Glutamatergic neuron (in vitro differentiated cells): ENCODE data around the gene CAVIN3. TPM values are rescaled to one million over a fixed set of nuclear protein-coding genes. Genes with fewer than 3 reads are reported as not detected.

Experiments
- DNase-seq: peaks from one replicate; pipeline ENCODE4 v3.0.0; 2022
- H3K27ac Mint-ChIP-seq: one replicate; pipeline ENCODE4 v1.8.0; 2020; ENCODE audit warnings: mild to moderate bottlenecking, mixed read lengths, inconsistent platforms; ENCODE audit not compliant: unreplicated experiment
- H3K27me3 Mint-ChIP-seq: one replicate; pipeline ENCODE4 v1.8.0; 2020; ENCODE audit warnings: mild to moderate bottlenecking, moderate library complexity, mixed read lengths, inconsistent platforms; ENCODE audit not compliant: unreplicated experiment
- H3K36me3 Mint-ChIP-seq: one replicate; pipeline ENCODE4 v1.8.0; 2020; ENCODE audit warnings: mild to moderate bottlenecking, mixed read lengths, inconsistent platforms; ENCODE audit not compliant: unreplicated experiment
- H3K4me1 Mint-ChIP-seq: one replicate; pipeline ENCODE4 v1.8.0; 2020; ENCODE audit warnings: mild to moderate bottlenecking, low read depth, mixed read lengths, inconsistent platforms; ENCODE audit not compliant: unreplicated experiment
- H3K4me3 Mint-ChIP-seq: one replicate; pipeline ENCODE4 v1.8.0; 2020; ENCODE audit warnings: mild to moderate bottlenecking, mixed read lengths, inconsistent platforms; ENCODE audit not compliant: unreplicated experiment
- H3K9me3 Mint-ChIP-seq: one replicate; pipeline ENCODE4 v1.8.0; 2020; ENCODE audit warnings: mild to moderate bottlenecking, moderate library complexity, mixed read lengths, inconsistent platforms; ENCODE audit not compliant: unreplicated experiment
- CTCF ChIP-seq: fragments of 200-600 bp; sonication (generic); IDR thresholded peaks from one replicate; pipeline ENCODE4 v1.5.0; 2021; ENCODE audit not compliant: partially characterized antibody, unreplicated experiment
- total RNA-seq: library from RNA; stranded (reverse); fragmentation: NEBNext Ultra II Directional; extraction: Animal tissue kit (Norgen Biotek cat#: 25700); gene quantifications from one replicate; pipeline ENCODE4 v1.2.1, GENCODE V29; 2021; ENCODE audit not compliant: unreplicated experiment

CAVIN3 gene
- total RNA-seq, 1 donor from 2014 or later: 5.9 TPM

GRCh38 chr11:6269994-6270393 lies 50.3 kb downstream of the CAVIN3 start:
- DNase-seq: no peak
- no peaks in the 10 kb centered on the region for H3K9me3 Mint-ChIP-seq
- no peaks in the 10 kb centered on the region for H3K36me3 Mint-ChIP-seq
- no peak overlapping the region for H3K27ac Mint-ChIP-seq
- H3K4me1 Mint-ChIP-seq: peaks cover 8% of the 10 kb centered on the region
- no peak overlapping the region for H3K4me3 Mint-ChIP-seq
- peaks cover 2% of the 10 kb centered on the region for H3K27me3 Mint-ChIP-seq
- no peak for TF ChIP-seq CTCF

Other genes starting within 250 kb of the CAVIN3 start
- not detected for gene OR56B4, start 212.8 kb downstream of the CAVIN3 start, total RNA-seq
- not detected for gene OR52B2, start 150.2 kb downstream of the CAVIN3 start, total RNA-seq
- gene OR52W1, start 121.3 kb downstream of the CAVIN3 start, total RNA-seq: not detected
- gene C11orf42, start 114.9 kb downstream of the CAVIN3 start, total RNA-seq: not detected
- gene FHIP1B, start 85.9 kb downstream of the CAVIN3 start, total RNA-seq: 25.3 TPM
- gene CNGA4, start 81.4 kb downstream of the CAVIN3 start, total RNA-seq: not detected
- 0.96 TPM for gene CCKBR, start 60.7 kb downstream of the CAVIN3 start, total RNA-seq
- gene SMPD1, start 70.0 kb upstream of the CAVIN3 start, total RNA-seq: 38.5 TPM
- 142 TPM for gene APBB1, start 98.6 kb upstream of the CAVIN3 start, total RNA-seq
- 9.6 TPM for gene HPX, start 120.5 kb upstream of the CAVIN3 start, total RNA-seq
- 128 TPM for gene TRIM3, start 153.4 kb upstream of the CAVIN3 start, total RNA-seq
- 53.3 TPM for gene ARFIP2, start 160.8 kb upstream of the CAVIN3 start, total RNA-seq
- gene TIMM10B, start 161.0 kb upstream of the CAVIN3 start, total RNA-seq: 35.9 TPM
- 9.3 TPM for gene DNHD1, start 176.8 kb upstream of the CAVIN3 start, total RNA-seq